ENCODE measurements around the gene CCNK.

The CCNK gene

DNA sequence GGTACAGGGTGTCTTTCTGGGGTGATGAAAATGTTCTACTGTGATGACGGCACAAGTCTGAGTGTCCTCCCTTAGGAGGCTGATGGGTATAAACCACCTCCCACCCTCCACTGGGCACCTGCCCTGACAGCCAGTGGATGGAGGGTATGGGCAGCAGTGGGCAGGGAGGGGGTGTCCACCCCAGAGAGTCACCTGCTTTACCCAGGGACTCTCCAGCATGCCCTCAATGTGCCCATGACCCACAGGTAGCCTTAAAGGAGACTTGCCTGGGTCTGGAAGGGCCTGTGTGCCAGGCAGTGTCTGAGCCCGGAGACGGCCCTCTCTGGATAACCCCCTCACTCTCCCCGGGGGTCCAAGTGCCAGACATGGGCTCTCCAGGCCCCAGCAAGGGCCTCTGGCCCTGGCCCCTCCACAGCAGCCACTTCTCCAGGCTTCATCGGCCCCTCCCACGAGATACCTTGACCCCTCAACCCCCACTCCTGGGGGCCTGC, 38.8 kb downstream of the CCNK start:
- no peak for DNase-seq (ENCODE audit: low spot score in 2 of 2)
- H3K4me3 Mint-ChIP-seq, result no peak overlapping the region
- no peaks in the 10 kb centered on the region for H3K9me3 Mint-ChIP-seq
- H3K27me3 Mint-ChIP-seq, result no peaks in the 10 kb centered on the region
- H3K36me3 Mint-ChIP-seq (ENCODE audit: insufficient read depth), result peaks cover 5% of the 10 kb centered on the region
- H3K27ac Mint-ChIP-seq (ENCODE audit: low read depth), result no peak overlapping the region
- H3K4me1 Mint-ChIP-seq, result peaks cover 4% of the 10 kb centered on the region
- ATAC-seq (replicated peaks; ENCODE audit: extremely low read depth, poor library complexity, severe bottlenecking), result no peak

- ATAC-seq (replicated peaks; ENCODE audit: extremely low read depth, poor library complexity, severe bottlenecking), result no peak
- peaks cover 5% of the 10 kb centered on the region for H3K36me3 Mint-ChIP-seq (ENCODE audit: insufficient read depth)
- H3K9me3 Mint-ChIP-seq, result no peaks in the 10 kb centered on the region
- H3K4me3 Mint-ChIP-seq, result no peak overlapping the region
- no peak for DNase-seq (ENCODE audit: low spot score in 2 of 2)
- H3K27ac Mint-ChIP-seq (ENCODE audit: low read depth), result no peak overlapping the region
- no peaks in the 10 kb centered on the region for H3K27me3 Mint-ChIP-seq
- peaks cover 10% of the 10 kb centered on the region for H3K4me1 Mint-ChIP-seq
Measured at GRCh38 chr14:99520571-99521081, 39.4 kb downstream of the CCNK start.

- Mint-ChIP-seq H3K4me3 (no peak overlapping the region), H3K4me1 (peaks cover 10% of the 10 kb centered on the region), H3K27me3 (no peaks in the 10 kb centered on the region), H3K9me3 (no peaks in the 10 kb centered on the region), H3K36me3 (ENCODE audit: insufficient read depth) (peaks cover 2% of the 10 kb centered on the region), H3K27ac (ENCODE audit: low read depth) (no peak overlapping the region)
- DNase-seq (ENCODE audit: low spot score in 2 of 2), result no peak
- ATAC-seq (replicated peaks; ENCODE audit: extremely low read depth, poor library complexity, severe bottlenecking), result no peak
Measured at GRCh38 chr14:99521176-99522024, 40.2 kb downstream of the CCNK start.

GRCh38 chr14:99522025-99522401, 40.8 kb downstream of the CCNK start:
- Mint-ChIP-seq H3K9me3 (no peaks in the 10 kb centered on the region), H3K4me3 (no peak overlapping the region), H3K27ac (ENCODE audit: low read depth) (no peak overlapping the region), H3K27me3 (no peaks in the 10 kb centered on the region), H3K4me1 (peaks cover 10% of the 10 kb centered on the region), H3K36me3 (ENCODE audit: insufficient read depth) (peaks cover 2% of the 10 kb centered on the region)
- DNase-seq (ENCODE audit: low spot score in 2 of 2) (no peak), ATAC-seq (replicated peaks; ENCODE audit: extremely low read depth, poor library complexity, severe bottlenecking) (no peak)

GRCh38 chr14:99522457-99522891, 41.3 kb downstream of the CCNK start:
- ATAC-seq (replicated peaks; ENCODE audit: extremely low read depth, poor library complexity, severe bottlenecking) (no peak), DNase-seq (ENCODE audit: low spot score in 2 of 2) (no peak)
- H3K27me3 Mint-ChIP-seq, result no peaks in the 10 kb centered on the region

GRCh38 chr14:99522934-99523703, 41.9 kb downstream of the CCNK start:
- no peaks in the 10 kb centered on the region for H3K27me3 Mint-ChIP-seq
- peaks cover 10% of the 10 kb centered on the region for H3K4me1 Mint-ChIP-seq
- peaks cover 2% of the 10 kb centered on the region for H3K36me3 Mint-ChIP-seq (ENCODE audit: insufficient read depth)

More at GRCh38 chr14:99522457-99522891, 41.3 kb downstream of the CCNK start:
- H3K4me3 Mint-ChIP-seq, result no peak overlapping the region
- H3K27ac Mint-ChIP-seq (ENCODE audit: low read depth), result no peak overlapping the region
- no peaks in the 10 kb centered on the region for H3K9me3 Mint-ChIP-seq
- H3K36me3 Mint-ChIP-seq (ENCODE audit: insufficient read depth), result peaks cover 2% of the 10 kb centered on the region
- peaks cover 10% of the 10 kb centered on the region for H3K4me1 Mint-ChIP-seq

DNA sequence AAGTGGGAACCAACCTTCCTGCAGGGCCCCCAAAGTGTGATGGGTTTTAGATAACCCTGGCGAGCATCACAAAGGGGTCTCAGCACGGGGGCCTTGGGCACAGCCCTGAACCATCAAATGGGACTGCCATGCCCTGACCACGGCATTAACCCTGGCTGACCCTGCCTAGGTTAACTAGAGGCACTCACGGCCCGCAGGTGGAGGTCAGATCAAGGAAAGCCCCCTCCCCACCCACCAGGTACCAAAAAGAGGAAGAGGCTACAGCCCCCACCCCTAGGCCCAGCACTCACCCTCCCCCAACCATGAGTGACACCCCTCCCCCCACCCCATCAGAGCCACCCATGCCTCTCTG, 42.5 kb downstream of the CCNK start:
- no peak for ATAC-seq (replicated peaks; ENCODE audit: extremely low read depth, poor library complexity, severe bottlenecking)
- Mint-ChIP-seq H3K4me1 (peaks cover 10% of the 10 kb centered on the region), H3K9me3 (no peaks in the 10 kb centered on the region), H3K36me3 (ENCODE audit: insufficient read depth) (peaks cover 2% of the 10 kb centered on the region), H3K27me3 (no peaks in the 10 kb centered on the region), H3K4me3 (no peak overlapping the region), H3K27ac (ENCODE audit: low read depth) (no peak overlapping the region)
- no peak for DNase-seq (ENCODE audit: low spot score in 2 of 2)

More at GRCh38 chr14:99522934-99523703, 41.9 kb downstream of the CCNK start:
- H3K4me3 Mint-ChIP-seq, result no peak overlapping the region
- no peak for DNase-seq (ENCODE audit: low spot score in 2 of 2)
- no peak for ATAC-seq (replicated peaks; ENCODE audit: extremely low read depth, poor library complexity, severe bottlenecking)
- H3K27ac Mint-ChIP-seq (ENCODE audit: low read depth), result no peak overlapping the region
- no peaks in the 10 kb centered on the region for H3K9me3 Mint-ChIP-seq

GRCh38 chr14:99524091-99524661, 43.0 kb downstream of the CCNK start:
- H3K27me3 Mint-ChIP-seq, result no peaks in the 10 kb centered on the region
- H3K4me3 Mint-ChIP-seq, result no peak overlapping the region
- H3K27ac Mint-ChIP-seq (ENCODE audit: low read depth), result no peak overlapping the region
- no peaks in the 10 kb centered on the region for H3K9me3 Mint-ChIP-seq
- no peak for ATAC-seq (replicated peaks; ENCODE audit: extremely low read depth, poor library complexity, severe bottlenecking)
- no peak for DNase-seq (ENCODE audit: low spot score in 2 of 2)
- peaks cover 2% of the 10 kb centered on the region for H3K36me3 Mint-ChIP-seq (ENCODE audit: insufficient read depth)
- H3K4me1 Mint-ChIP-seq, result peaks cover 10% of the 10 kb centered on the region

DNA sequence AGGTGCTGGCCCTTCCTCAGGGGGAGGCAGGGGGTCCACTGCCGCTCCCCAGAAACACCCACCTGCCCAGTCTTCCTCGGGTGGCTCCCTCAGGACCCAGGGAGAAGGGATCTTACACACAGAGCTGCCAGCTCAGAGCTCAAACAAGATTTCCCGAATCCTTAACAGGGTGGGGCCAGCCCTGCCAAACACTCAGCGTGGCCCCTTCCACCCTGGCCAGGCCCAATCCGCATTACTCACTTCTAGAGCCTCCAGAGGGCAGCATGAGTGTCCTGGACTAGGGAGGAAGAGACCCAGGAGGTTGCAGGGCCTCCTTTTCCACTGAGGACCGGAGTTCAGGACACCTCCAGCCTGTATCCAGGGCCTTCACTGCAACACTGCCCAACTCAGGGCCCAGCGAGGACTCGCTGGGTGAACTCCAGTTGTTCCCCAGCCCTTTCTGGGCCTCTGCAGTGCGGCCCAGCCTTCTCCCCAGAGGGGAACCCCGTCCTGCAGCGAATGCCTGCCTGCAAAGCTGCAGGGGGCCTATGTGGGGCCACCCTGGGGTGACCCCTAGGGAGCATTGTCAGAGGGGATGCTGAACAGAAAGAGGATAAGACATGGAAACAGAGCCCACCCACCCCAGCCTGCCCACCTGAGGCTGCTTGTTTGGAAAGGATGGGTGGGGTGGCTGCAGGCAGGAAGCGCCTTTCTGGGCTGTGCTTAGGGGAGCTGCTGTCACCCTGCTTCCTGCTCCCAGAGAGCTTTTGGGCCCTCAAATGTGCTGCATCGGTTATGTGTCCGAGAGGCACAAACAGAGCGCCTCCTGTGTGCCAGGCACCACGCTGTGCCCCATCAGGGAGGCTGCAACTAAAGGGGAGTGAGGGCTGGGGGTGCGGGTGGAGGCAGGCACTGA, 43.8 kb downstream of the CCNK start:
- Mint-ChIP-seq H3K9me3 (no peaks in the 10 kb centered on the region), H3K27ac (ENCODE audit: low read depth) (no peak overlapping the region), H3K36me3 (ENCODE audit: insufficient read depth) (peaks cover 3% of the 10 kb centered on the region), H3K4me3 (no peak overlapping the region), H3K4me1 (peaks cover 10% of the 10 kb centered on the region), H3K27me3 (no peaks in the 10 kb centered on the region)
- no peak for ATAC-seq (replicated peaks; ENCODE audit: extremely low read depth, poor library complexity, severe bottlenecking)
- DNase-seq (ENCODE audit: low spot score in 2 of 2), result no peak

DNA sequence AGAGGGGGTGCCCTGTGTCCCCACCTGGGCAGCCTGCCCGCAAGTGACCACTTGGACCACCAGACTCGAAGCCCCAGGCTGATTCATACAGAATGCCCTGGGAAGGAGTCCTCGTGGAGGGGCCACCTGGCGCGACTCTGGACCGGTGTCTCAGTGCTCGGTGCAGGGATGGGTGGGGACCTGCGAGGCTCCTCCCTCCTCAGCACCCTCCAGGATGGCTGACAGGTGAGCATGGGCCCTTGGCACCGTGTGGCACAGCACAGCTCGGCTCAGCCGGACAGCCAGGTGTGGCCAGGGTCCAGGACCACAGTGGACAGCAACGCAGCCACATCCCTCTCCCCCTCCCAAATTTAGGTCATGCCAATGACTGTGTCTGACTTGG, 44.5 kb downstream of the CCNK start:
- no peak overlapping the region for H3K27ac Mint-ChIP-seq (ENCODE audit: low read depth)
- ATAC-seq (replicated peaks; ENCODE audit: extremely low read depth, poor library complexity, severe bottlenecking), result no peak
- DNase-seq (ENCODE audit: low spot score in 2 of 2), result no peak
- H3K36me3 Mint-ChIP-seq (ENCODE audit: insufficient read depth), result peaks cover 4% of the 10 kb centered on the region
- no peaks in the 10 kb centered on the region for H3K27me3 Mint-ChIP-seq
- peaks cover 10% of the 10 kb centered on the region for H3K4me1 Mint-ChIP-seq
- no peaks in the 10 kb centered on the region for H3K9me3 Mint-ChIP-seq
- no peak overlapping the region for H3K4me3 Mint-ChIP-seq

DNA sequence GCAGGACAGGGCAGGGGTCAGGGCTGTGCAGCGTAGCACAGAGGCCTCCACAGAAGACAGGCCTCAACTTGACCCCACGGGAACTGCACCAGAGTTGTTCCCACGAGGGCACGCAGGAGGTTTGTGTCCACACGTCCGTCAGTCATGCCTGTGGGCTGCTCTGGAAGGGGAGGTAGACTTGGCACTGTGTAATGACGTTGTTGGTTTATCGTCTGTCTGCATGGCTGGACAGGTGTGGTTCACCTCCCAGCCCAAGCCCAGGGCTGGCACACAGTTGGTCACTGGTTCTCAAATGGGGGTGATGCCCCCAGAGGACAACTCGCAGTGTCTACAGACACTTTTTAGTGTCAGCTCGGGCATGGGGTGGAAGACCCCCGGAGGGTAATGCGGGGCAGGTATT, 45.8 kb downstream of the CCNK start:
- DNase-seq (ENCODE audit: low spot score in 2 of 2), result no peak
- Mint-ChIP-seq H3K4me3 (no peak overlapping the region), H3K27ac (ENCODE audit: low read depth) (no peak overlapping the region), H3K36me3 (ENCODE audit: insufficient read depth) (peaks cover 4% of the 10 kb centered on the region), H3K27me3 (no peaks in the 10 kb centered on the region), H3K4me1 (peaks cover 10% of the 10 kb centered on the region), H3K9me3 (no peaks in the 10 kb centered on the region)
- no peak for ATAC-seq (replicated peaks; ENCODE audit: extremely low read depth, poor library complexity, severe bottlenecking)

All from central memory CD8-positive, alpha-beta T cell (primary cell).